GM21737 (cell line): ENCODE data around the gene MLLT6.

Source experiments
- ATAC-seq: cut with Tn5 transposase; IDR thresholded peaks from one replicate; pipeline ENCODE4 v1.9.1; 2021; ENCODE audit warnings: mild to moderate bottlenecking, moderate library complexity; ENCODE audit not compliant: unreplicated experiment

MLLT6 gene

DNA sequence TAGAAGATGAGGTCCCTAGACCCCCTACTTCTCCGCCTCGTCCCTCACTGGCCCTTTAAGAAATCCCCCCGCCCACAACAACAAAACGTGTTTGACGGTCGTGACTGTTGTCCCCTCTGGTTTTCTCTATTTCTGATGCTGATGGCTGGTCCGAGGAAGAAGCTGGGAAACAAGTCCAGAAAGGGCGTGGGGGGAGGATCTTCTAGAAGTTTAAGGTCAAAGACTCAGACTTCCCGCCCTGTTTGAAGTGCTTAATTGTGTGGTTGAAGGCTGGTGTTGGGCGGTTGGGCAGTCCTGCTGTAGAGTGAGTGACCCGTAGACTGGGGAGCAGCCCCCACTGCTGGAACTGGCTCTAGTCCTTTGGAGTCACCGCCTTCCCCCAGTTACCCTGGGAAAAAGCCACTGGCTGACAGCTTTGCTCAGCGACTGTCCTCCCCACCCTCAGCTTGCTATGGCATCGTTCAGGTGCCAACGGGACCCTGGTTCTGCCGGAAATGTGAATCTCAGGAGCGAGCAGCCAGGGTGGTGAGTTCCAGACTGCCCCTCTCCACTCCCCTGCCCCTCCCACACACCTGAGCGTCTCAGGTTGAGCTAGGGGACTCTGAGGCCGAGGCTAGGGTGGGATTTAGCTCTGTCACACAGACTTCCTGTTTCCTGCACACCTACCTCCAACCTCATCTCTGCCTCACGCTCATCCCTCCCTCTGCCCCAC, 1.6 kb downstream of the MLLT6 start:
- ATAC-seq: no peak

DNA sequence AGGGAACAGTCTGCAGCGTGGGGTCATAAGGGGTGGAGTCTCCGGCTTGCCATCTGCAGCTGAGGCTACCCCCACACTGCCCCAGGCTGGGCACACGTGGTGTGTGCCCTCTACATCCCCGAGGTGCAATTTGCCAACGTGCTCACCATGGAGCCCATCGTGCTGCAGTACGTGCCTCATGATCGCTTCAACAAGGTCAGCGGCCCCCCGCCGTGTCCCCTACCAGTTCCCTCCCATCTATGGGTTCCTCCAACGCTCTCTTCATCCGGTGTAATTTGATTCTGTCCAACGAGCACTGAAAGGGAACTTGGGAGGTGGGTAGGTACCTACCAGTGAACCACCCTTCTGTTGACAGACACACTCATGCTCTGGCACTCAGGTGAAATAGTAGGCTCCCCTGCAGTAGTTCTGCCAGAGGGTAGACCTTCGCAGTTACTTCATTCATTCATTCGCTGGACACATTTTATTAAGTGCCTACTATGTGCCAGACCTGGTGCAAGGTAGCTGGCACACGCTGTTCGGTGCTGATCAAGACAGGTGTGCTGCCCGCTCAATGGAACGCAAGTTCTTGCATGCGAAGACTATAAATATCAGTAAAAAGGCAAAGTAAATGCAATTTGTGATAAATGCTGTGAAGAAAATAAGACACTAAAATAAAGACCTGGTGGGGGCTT, 2.7 kb downstream of the MLLT6 start:
- no peak for ATAC-seq

DNA sequence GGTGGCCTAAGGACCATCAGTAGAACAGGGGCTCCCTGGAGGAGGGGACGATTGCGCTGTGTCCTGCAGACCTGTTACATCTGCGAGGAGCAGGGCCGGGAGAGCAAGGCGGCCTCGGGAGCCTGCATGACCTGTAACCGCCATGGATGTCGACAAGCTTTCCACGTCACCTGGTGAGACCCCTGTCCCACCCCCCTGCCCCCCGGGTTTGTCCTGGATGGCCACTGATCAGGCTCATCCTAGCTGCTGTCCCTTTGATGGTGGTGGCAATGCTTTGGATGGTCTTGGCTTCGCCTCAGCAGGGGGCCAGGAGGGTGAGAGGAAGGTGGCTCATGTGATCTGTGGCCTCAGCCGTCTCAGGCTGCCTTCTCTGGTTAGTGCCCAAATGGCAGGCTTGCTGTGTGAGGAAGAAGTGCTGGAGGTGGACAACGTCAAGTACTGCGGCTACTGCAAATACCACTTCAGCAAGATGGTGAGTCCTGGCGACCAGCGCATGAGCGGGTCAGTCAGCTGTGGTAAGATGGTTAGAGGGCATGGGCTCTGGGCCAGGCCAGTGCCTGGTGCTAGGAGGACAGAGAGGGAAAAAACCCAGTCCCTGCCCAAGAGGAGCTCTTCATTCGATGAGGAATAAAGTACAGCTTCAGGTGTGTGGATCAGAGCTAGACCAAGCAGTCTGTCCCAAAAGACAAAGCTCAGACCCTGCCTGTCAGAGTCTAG, 4.2 kb downstream of the MLLT6 start:
- ATAC-seq: no peak

DNA sequence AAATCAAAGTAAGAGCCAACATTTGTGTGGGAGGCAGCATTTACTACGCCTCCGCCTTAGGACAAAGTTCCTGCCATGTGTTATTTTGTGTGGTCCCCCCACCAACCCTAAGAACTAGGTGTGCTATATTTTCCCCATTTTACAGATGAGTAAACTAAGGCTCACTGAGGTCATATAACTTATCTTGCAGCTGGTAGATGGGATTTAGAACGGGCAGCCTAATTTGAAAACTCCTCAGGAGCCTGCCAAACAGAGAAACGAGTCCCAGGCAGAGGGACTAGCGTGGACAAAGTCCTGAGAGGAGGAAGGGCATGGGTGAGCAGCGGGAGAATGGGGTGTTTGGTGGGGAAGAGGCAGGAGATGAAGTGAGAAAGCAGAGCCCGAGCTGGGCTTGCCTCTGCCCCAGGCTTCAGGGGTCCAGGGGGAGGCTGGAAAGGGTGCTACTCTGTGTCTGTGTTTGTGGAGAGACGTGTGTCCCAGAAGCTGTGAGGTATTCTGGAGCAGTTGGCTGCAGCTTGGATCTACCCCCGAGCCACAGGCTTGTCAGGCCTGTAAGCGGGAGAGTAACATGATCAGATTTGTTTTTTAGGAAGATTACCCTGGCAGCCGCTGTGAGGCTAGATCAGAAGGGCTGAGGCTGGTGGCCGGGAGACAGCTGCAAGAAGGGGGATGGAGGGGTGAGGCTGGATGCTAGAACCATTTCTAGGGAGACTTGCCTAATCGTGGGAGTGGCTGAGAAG, 5.0 kb downstream of the MLLT6 start:
- ATAC-seq: no peak

DNA sequence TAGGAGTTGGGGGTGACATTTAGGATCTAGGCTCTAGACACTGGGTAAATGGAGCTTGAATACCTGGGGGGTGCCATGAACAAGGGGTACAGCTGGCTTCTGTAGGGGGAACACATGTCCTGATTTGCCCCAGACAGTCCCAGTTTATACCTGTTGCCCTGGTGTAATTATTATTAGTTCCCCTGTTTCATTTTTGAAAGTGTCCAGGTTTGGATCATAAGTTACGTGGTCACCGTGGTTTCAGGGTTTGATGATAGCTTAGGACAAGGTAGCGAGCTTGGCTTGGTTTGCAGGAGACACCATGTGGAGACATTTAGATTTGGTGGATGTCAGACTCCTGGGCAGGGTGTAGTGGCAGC, 5.5 kb downstream of the MLLT6 start:
- no peak for ATAC-seq

DNA sequence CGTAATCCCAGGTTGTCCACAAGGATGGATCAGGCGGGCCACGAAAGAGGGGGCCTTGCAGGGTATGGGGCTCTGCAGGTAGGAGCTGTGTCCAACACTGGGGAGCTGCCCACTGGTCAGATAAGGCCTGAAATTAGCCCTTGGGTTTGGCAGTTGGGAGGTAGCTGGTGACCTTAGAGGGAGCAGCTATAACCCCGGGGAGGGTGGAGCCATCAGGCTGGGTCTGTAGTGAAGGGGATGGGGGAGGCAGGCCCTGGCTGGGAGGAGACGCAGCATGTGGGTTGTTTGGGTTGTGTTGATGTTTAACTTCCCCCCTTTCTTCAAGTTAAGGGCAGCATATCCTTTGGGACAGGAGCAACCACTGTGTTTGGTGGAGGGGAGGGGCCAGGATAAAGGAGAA, 5.9 kb downstream of the MLLT6 start:
- no peak for ATAC-seq

DNA sequence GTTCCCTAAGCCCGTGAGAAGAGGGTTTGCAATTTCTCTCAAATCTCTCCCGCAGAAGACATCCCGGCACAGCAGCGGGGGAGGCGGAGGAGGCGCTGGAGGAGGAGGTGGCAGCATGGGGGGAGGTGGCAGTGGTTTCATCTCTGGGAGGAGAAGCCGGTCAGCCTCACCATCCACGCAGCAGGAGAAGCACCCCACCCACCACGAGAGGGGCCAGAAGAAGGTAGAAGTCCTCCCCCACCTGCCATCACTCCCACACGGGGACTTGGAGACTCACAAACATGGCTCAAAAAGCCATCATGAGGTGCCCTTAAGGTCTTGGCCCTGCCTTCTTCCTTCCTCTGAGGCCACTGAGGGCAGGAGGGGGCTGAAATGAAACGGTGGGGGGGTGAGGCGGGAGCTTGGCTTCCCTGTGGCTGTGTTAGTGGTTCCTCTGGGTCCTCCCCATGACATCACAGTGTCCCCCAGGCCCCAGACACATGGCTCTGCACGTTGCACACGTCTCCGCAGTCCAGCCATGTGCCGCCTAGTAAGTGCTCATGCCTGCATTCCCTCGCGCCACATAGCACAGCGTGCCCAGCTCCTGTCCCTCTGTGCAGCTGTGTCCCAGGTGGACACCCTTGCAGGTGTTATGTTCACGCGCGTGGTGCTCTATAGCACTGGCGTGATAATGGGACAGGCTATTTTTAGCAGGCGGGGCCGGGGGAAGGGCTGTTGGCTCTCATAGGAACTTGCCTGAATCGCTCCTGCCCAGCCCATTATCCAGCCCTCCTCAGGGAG, 6.9 kb downstream of the MLLT6 start:
- no peak for ATAC-seq

GRCh38 chr17:38712593-38712992, 7.5 kb downstream of the MLLT6 start:
- no peak for ATAC-seq

- no peak for ATAC-seq
These were observed 8.5 kb downstream of the MLLT6 start for GRCh38 chr17:38713456-38714075.

DNA sequence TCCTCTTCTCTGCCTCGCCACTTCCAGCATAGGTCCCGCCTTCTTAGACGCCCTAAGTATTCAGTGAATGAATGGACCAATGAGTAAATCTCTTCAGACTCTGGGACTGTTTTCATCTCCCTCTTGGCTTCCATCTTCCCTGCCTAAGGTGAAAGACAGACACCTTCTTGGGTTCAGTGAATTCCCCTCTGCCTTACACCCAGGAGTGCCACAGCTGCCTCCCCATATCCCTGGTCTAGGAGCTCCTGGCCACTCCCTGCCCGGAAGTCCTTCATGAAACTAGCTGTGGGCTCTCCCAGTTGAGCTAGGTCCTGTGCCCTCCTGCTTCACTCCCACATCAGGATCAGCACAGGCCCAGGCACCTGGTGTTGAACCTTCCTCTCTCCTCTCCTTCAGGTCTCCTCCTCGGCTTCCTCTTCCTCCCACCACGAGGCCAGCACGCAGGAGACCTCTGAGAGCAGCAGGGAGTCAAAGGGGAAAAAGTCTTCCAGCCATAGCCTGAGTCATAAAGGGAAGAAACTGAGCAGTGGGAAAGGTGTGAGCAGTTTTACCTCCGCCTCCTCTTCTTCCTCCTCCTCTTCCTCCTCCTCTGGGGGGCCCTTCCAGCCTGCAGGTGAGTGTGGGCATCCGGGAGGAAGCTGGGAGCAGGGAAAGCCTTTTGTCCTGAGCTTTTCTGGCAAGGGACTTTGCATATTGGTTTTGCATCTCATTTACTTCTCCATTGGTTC, 10.3 kb downstream of the MLLT6 start:
- ATAC-seq: no peak

DNA sequence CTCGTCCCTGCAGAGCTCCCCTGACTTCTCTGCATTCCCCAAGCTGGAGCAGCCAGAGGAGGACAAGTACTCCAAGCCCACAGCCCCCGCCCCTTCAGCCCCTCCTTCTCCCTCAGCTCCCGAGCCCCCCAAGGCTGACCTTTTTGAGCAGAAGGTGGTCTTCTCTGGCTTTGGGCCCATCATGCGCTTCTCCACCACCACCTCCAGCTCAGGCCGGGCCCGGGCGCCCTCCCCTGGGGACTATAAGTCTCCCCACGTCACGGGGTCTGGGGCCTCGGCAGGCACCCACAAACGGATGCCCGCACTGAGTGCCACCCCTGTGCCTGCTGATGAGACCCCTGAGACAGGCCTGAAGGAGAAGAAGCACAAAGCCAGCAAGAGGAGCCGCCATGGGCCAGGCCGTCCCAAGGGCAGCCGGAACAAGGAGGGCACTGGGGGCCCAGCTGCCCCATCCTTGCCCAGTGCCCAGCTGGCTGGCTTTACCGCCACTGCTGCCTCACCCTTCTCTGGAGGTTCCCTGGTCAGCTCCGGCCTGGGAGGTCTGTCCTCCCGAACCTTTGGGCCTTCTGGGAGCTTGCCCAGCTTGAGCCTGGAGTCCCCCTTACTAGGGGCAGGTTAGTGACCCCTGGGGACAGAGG, 11.4 kb downstream of the MLLT6 start:
- ATAC-seq: no peak

DNA sequence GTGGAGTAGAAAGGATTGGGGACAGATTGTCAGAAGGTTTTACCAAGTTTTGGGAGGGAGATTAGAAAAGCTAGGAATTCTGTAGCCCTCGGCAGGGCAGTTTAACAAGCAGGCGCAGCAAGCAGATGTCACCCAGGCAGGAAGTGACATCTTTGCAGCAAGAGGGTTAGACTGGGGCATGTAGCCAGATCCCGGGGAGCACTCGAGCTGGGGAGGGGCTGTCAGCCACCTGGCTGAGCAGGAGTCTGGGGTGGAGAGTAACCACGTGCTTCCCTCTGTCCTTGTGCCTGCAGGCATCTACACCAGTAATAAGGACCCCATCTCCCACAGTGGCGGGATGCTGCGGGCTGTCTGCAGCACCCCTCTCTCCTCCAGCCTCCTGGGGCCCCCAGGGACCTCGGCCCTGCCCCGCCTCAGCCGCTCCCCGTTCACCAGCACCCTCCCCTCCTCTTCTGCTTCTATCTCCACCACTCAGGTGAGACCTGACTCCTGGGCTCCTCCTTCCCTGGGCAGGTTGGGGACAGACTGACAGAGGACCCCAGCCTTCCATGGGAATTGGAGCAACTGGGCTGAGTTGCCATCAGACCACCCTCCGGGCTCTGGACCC, 12.2 kb downstream of the MLLT6 start:
- ATAC-seq: no peak

- no peak for ATAC-seq
These were observed 14.3 kb downstream of the MLLT6 start for GRCh38 chr17:38719289-38719942.

DNA sequence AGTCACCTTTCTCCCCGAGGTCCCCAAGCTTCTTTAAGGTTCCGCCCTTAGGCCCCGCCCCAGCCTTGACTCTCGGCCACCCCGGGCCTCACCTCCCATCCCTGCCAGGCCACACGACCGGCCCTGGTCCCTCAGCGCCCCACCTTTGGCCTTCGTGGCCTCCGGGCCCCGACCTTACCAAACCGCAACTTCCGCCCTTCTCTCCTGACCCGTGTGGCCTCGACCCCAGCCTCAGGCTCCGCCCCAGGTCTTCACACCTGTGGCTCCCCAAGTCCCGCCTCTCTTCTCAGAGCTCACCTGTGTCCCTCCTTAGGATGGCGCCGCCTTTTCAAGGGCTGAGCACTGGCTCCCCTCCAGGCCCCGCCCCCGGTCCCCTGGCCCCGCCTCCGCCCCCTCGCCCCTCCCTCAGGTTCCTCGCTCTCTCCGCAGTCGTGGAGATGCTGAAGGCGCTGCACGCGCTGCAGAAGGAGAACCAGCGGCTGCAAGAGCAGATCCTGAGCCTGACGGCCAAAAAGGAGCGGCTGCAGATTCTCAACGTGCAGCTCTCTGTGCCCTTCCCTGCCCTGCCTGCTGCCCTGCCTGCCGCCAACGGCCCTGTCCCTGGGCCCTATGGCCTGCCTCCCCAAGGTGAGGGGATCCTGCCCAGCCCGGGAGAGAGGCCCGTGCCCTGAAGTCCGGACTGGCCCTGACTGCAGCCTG, 15.0 kb downstream of the MLLT6 start:
- ATAC-seq: no peak

DNA sequence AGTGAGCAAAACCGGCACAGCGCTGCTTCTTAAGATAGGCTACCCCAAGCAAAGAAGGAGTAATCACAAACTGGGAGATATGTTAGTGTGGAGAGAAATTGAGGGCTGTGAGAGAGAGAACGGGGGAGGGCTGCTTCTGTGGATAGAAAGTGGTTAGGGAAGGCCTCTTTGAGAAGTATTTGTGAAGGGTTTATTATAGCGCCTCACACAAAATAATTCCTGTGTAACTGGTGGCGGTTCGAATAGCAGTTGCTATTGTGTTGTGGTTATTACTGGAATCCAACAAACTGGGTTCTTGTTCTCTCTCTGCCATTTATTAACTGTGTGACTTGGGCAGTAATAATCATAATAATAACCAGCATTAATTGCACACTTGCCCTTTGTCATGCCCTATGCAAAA, 15.9 kb downstream of the MLLT6 start:
- no peak for ATAC-seq

- no peak for ATAC-seq
These were observed 16.7 kb downstream of the MLLT6 start for GRCh38 chr17:38721802-38722201.

- ATAC-seq: no peak
These were observed 19.4 kb downstream of the MLLT6 start for GRCh38 chr17:38724337-38724988.
